Measurements from ENCODE around the gene MBP.

DNA sequence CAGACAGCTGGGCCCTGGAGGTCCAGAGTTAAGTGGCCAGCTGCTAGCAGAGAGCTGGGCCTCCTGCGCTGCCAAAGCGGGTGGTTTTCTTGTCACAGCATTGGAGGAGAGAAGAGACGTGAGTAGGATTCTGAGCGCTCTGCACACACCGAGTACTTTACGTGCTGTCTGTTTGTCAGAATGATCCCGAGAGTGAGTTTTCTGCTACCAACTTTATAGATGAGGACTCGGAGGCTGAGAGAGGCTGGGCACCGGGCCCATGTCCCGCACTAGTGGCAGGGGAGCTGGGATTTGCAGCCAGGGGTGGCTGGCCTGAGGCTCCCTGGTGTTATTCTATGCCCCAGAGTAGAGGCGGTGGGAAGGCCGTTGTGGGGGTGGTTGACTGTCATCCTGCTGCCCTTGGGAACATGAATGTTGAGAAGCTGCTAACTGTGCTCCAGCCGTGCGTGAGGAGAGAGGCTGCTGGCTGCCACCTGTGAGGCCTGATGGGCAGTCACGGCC, 36.3 kb upstream of the MBP start:
- TF ChIP-seq CTCF (conservative IDR thresholded peaks at IDR 0.05; ENCODE audit: low read length): no peak
- TF ChIP-seq EZH2phosphoT487 (IDR thresholded peaks at IDR 0.05; ENCODE audit: borderline replicate concordance, low read depth, low read length): no peak

Measured in OCI-LY7 (cell line).